ENCODE measurements around the gene RANBP3.
"Not testable (repeated sequence)": the region's sequence is repeated elsewhere in the genome, so short reads cannot be mapped to it uniquely, and the experiment has no call there.

Gene RANBP3

GRCh38 chr19:5890099-5890498 lies 87.8 kb downstream of the RANBP3 start:
- no peaks in the 10 kb centered on the region for H3K9me3 ChIP-seq
- H3K27ac ChIP-seq, result no peak overlapping the region
- H3K4me3 ChIP-seq (ENCODE audit: low read depth in 1 of 2, low read length in 1 of 2), result no peak overlapping the region
- TF ChIP-seq, protein P1, sequence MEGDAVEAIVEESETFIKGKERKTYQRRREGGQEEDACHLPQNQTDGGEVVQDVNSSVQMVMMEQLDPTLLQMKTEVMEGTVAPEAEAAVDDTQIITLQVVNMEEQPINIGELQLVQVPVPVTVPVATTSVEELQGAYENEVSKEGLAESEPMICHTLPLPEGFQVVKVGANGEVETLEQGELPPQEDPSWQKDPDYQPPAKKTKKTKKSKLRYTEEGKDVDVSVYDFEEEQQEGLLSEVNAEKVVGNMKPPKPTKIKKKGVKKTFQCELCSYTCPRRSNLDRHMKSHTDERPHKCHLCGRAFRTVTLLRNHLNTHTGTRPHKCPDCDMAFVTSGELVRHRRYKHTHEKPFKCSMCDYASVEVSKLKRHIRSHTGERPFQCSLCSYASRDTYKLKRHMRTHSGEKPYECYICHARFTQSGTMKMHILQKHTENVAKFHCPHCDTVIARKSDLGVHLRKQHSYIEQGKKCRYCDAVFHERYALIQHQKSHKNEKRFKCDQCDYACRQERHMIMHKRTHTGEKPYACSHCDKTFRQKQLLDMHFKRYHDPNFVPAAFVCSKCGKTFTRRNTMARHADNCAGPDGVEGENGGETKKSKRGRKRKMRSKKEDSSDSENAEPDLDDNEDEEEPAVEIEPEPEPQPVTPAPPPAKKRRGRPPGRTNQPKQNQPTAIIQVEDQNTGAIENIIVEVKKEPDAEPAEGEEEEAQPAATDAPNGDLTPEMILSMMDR (IDR thresholded peaks at IDR 0.05), result no peak
- H3K36me3 ChIP-seq, result peaks cover 14% of the 10 kb centered on the region
- H3K4me1 ChIP-seq (ENCODE audit: control insufficient read depth in 1 of 2, insufficient read depth in 1 of 2, low read depth in 1 of 2, low read length in 1 of 2), result no peaks in the 10 kb centered on the region
- H3K27me3 ChIP-seq, result peaks cover 41% of the 10 kb centered on the region

GRCh38 chr19:5889288-5889971 lies 88.5 kb downstream of the RANBP3 start:
- H3K4me3 ChIP-seq (ENCODE audit: low read depth in 1 of 2, low read length in 1 of 2), result no peak overlapping the region
- no peaks in the 10 kb centered on the region for H3K9me3 ChIP-seq
- TF ChIP-seq, protein P1 (IDR thresholded peaks at IDR 0.05), result no peak
- H3K36me3 ChIP-seq, result peaks cover 8% of the 10 kb centered on the region
- peaks cover 41% of the 10 kb centered on the region for H3K27me3 ChIP-seq
- no peaks in the 10 kb centered on the region for H3K4me1 ChIP-seq (ENCODE audit: control insufficient read depth in 1 of 2, insufficient read depth in 1 of 2, low read depth in 1 of 2, low read length in 1 of 2)
- no peak overlapping the region for H3K27ac ChIP-seq

DNA sequence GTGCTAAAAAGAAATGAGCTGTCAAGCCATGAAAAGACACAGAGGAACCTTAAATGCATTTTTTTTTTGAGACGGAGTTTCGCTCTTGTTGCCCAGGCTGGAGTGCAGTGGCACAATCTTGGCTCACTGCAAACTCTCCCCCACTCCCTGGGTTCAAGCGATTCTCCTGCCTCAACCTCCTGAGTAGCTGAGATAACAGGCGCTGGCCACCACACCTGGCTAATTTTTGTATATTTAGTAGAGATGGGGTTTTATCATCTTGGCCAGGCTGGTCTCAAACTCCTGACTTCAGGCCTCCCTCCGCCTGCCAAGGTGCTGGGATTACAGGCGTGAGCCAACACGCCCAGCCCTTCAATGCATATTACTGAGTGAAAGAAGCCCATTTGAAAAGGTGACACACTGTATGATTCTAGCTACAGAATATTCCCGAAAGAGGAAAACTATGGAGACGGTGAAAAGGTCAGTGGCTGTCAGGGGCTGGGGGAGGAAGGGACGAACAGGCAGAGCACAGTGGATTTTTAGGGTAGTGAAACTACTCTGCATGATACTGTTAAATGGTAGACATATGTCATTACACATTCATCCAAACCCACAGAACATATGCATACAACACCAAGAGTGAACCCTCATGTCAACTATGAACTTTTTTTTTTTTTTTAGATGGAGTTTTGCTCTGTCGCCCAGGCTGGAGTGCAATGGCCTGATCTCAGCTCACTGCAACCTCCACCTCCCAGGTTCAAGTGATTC lies 93.7 kb downstream of the RANBP3 start:
- peaks cover 36% of the 10 kb centered on the region for H3K27me3 ChIP-seq

GRCh38 chr19:5883157-5883873 lies 94.6 kb downstream of the RANBP3 start:
- H3K27me3 ChIP-seq, result peaks cover 35% of the 10 kb centered on the region
- H3K4me1 ChIP-seq (ENCODE audit: control insufficient read depth in 1 of 2, insufficient read depth in 1 of 2, low read depth in 1 of 2, low read length in 1 of 2); H3K27ac ChIP-seq; H3K9me3 ChIP-seq; H3K4me3 ChIP-seq (ENCODE audit: low read depth in 1 of 2, low read length in 1 of 2); H3K36me3 ChIP-seq: not testable (repeated sequence)

More for the DNA sequence above, 93.7 kb downstream of the RANBP3 start:
- not testable (repeated sequence) for H3K36me3 ChIP-seq; H3K27ac ChIP-seq; H3K9me3 ChIP-seq; H3K4me3 ChIP-seq (ENCODE audit: low read depth in 1 of 2, low read length in 1 of 2); H3K4me1 ChIP-seq (ENCODE audit: control insufficient read depth in 1 of 2, insufficient read depth in 1 of 2, low read depth in 1 of 2, low read length in 1 of 2)

DNA sequence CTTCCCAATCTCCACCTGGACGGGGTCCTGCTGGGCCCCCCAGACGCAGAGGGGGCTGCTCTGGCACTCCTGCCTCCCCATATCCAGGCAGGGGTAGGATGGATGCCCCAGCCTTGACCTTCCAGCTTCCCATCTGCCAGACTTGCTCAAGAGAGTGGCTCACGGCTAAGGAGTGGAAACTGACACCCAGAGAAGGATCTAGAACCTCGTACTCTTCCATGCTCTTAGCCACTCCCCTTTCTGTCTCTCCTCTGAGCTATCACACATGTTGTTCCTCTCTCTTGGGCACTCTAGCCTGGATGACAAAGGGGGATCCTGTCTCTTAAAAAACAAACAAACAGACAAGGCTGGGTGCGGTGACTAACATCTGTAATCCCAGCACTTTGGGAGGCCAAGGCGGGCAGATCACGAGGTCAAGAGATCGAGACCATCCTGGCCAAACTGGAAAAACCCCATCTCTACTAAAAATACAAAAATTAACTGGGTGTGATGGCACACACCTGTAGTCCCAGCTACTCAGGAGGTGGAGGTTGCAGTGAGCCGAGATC lies 95.4 kb downstream of the RANBP3 start:
- Histone ChIP-seq H3K27ac (no peak overlapping the region), H3K4me3 (ENCODE audit: low read depth in 1 of 2, low read length in 1 of 2) (no peak overlapping the region), H3K27me3 (peaks cover 35% of the 10 kb centered on the region), H3K36me3 (no peaks in the 10 kb centered on the region), H3K4me1 (ENCODE audit: control insufficient read depth in 1 of 2, insufficient read depth in 1 of 2, low read depth in 1 of 2, low read length in 1 of 2) (no peaks in the 10 kb centered on the region), H3K9me3 (no peaks in the 10 kb centered on the region)
- TF ChIP-seq, protein P1 (IDR thresholded peaks at IDR 0.05), result no peak

GRCh38 chr19:5881543-5882299 lies 96.2 kb downstream of the RANBP3 start:
- H3K4me3 ChIP-seq (ENCODE audit: low read depth in 1 of 2, low read length in 1 of 2), result no peak overlapping the region
- no peaks in the 10 kb centered on the region for H3K4me1 ChIP-seq (ENCODE audit: control insufficient read depth in 1 of 2, insufficient read depth in 1 of 2, low read depth in 1 of 2, low read length in 1 of 2)
- no peak overlapping the region for H3K27ac ChIP-seq
- H3K9me3 ChIP-seq, result no peaks in the 10 kb centered on the region
- H3K36me3 ChIP-seq, result no peaks in the 10 kb centered on the region
- TF ChIP-seq, protein P1 (IDR thresholded peaks at IDR 0.05), result no peak
- peaks cover 35% of the 10 kb centered on the region for H3K27me3 ChIP-seq
